ENCODE data around the gene GLI1. TPM values are rescaled to one million over a fixed set of nuclear protein-coding genes. Genes with fewer than 3 reads are reported as not detected.

The GLI1 gene
- total and polyA plus RNA-seq, 10 donors: 0.46 to 3.6 (median 1.0) TPM

Small RNA genes within 50 kb of the gene (microRNA-seq; reads per million reads assigned to microRNA genes)
- gene MIR616 (0.28 to 0.72 (median 0.70) reads per million in 3 donors), gene MIR6758 (0 to 0.36 (median 0.28) reads per million in 3 donors)

Small RNA genes within 50 kb of the gene (small RNA-seq; reads per million reads assigned to genes)
- gene MIR616 (0 to 0.23 (median 0) reads per million in 4 donors), gene RNU6-879P (0 reads per million in 4 donors)

Other genes starting within 250 kb of the GLI1 start
- gene NXPH4, start 243.0 kb upstream of the GLI1 start, total RNA-seq: under 1 TPM in 3 of 7 donors, not detected in 4; 0.28 to 0.60 (median 0.54) TPM
- gene NXPH4, start 243.0 kb upstream of the GLI1 start, polyA plus RNA-seq: under 1 TPM; 0.11 to 0.19 (median 0.15) TPM
- gene SHMT2, start 230.1 kb upstream of the GLI1 start, total RNA-seq: 10 to 100 TPM; 52.2 to 86.6 (median 63.8) TPM
- gene SHMT2, start 230.1 kb upstream of the GLI1 start, polyA plus RNA-seq: 10 to 100 TPM; 47.3 to 72.7 (median 57.8) TPM
- 1 to 10 TPM; 3.4 to 9.8 (median 5.6) TPM for gene STAC3, start 208.6 kb upstream of the GLI1 start, total RNA-seq
- 10 to 100 TPM; 10.1 to 16.4 (median 10.4) TPM for gene STAC3, start 208.6 kb upstream of the GLI1 start, polyA plus RNA-seq
- 10 to 100 TPM; 46.1 to 90.8 (median 61.2) TPM for gene R3HDM2, start 28.7 kb upstream of the GLI1 start, total RNA-seq
- 10 to 100 TPM; 11.3 to 16.9 (median 13.2) TPM for gene R3HDM2, start 28.7 kb upstream of the GLI1 start, polyA plus RNA-seq
- under 1 TPM in 1 of 7 donors, not detected in 6; 0.19 TPM for gene INHBC, start 25.0 kb upstream of the GLI1 start, total RNA-seq
- gene INHBC, start 25.0 kb upstream of the GLI1 start, polyA plus RNA-seq: not detected
- not detected for gene INHBE, start 4.5 kb upstream of the GLI1 start, total RNA-seq
- gene INHBE, start 4.5 kb upstream of the GLI1 start, polyA plus RNA-seq: under 1 TPM in 1 of 3 donors, not detected in 2; 0.02 TPM
- 100 to 1,000 TPM; 148 to 328 (median 226) TPM for gene ARHGAP9, start 20.1 kb downstream of the GLI1 start, total RNA-seq
- gene ARHGAP9, start 20.1 kb downstream of the GLI1 start, polyA plus RNA-seq: 100 to 1,000 TPM; 190 to 400 (median 251) TPM
- 100 to 1,000 TPM in 4 of 7 donors, 10 to 100 TPM in 3; 72.4 to 186 (median 146) TPM for gene MARS1, start 28.3 kb downstream of the GLI1 start, total RNA-seq
- gene MARS1, start 28.3 kb downstream of the GLI1 start, polyA plus RNA-seq: 100 to 1,000 TPM in 1 of 3 donors, 10 to 100 TPM in 2; 67.4 to 104 (median 89.2) TPM
- 10 to 100 TPM; 18.0 to 27.7 (median 21.6) TPM for gene DDIT3, start 60.7 kb downstream of the GLI1 start, total RNA-seq
- 10 to 100 TPM; 39.8 to 43.9 (median 43.4) TPM for gene DDIT3, start 60.7 kb downstream of the GLI1 start, polyA plus RNA-seq
- gene MBD6, start 63.0 kb downstream of the GLI1 start, total RNA-seq: 100 to 1,000 TPM in 4 of 7 donors, 10 to 100 TPM in 3; 52.9 to 171 (median 110) TPM
- 10 to 100 TPM; 14.8 to 65.0 (median 61.2) TPM for gene MBD6, start 63.0 kb downstream of the GLI1 start, polyA plus RNA-seq
- 100 to 1,000 TPM in 4 of 7 donors, 10 to 100 TPM in 3; 68.5 to 152 (median 101) TPM for gene DCTN2, start 87.4 kb downstream of the GLI1 start, total RNA-seq
- 10 to 100 TPM; 53.3 to 67.3 (median 66.8) TPM for gene DCTN2, start 87.4 kb downstream of the GLI1 start, polyA plus RNA-seq
- under 1 TPM in 6 of 7 donors, not detected in 1; 0.09 to 0.76 (median 0.32) TPM for gene KIF5A, start 90.3 kb downstream of the GLI1 start, total RNA-seq
- gene KIF5A, start 90.3 kb downstream of the GLI1 start, polyA plus RNA-seq: under 1 TPM; 0.07 to 0.13 (median 0.08) TPM
- 10 to 100 TPM; 15.0 to 20.9 (median 18.8) TPM for gene PIP4K2C, start 131.4 kb downstream of the GLI1 start, total RNA-seq
- 1 to 10 TPM; 5.7 to 7.5 (median 6.3) TPM for gene PIP4K2C, start 131.4 kb downstream of the GLI1 start, polyA plus RNA-seq
- 10 to 100 TPM; 15.3 to 30.7 (median 21.0) TPM for gene DTX3, start 145.0 kb downstream of the GLI1 start, total RNA-seq
- gene DTX3, start 145.0 kb downstream of the GLI1 start, polyA plus RNA-seq: 10 to 100 TPM; 13.7 to 24.3 (median 22.2) TPM
- 10 to 100 TPM in 6 of 7 donors, 1 to 10 TPM in 1; 9.3 to 19.5 (median 14.8) TPM for gene ARHGEF25, start 151.7 kb downstream of the GLI1 start, total RNA-seq
- gene ARHGEF25, start 151.7 kb downstream of the GLI1 start, polyA plus RNA-seq: 10 to 100 TPM; 13.7 to 26.6 (median 22.5) TPM
- 1 to 10 TPM in 3 of 7 donors, under 1 TPM in 4; 0.39 to 2.2 (median 0.79) TPM for gene B4GALNT1, start 173.4 kb downstream of the GLI1 start, total RNA-seq
- 1 to 10 TPM in 1 of 3 donors, under 1 TPM in 2; 0.83 to 1.5 (median 0.93) TPM for gene B4GALNT1, start 173.4 kb downstream of the GLI1 start, polyA plus RNA-seq
- 100 to 1,000 TPM; 227 to 323 (median 256) TPM for gene OS9, start 234.3 kb downstream of the GLI1 start, total RNA-seq
- 100 to 1,000 TPM in 2 of 3 donors, 10 to 100 TPM in 1; 94.9 to 161 (median 130) TPM for gene OS9, start 234.3 kb downstream of the GLI1 start, polyA plus RNA-seq